VCaP (cell line): Measurements from ENCODE around the gene CSE1L.
"Not testable (repeated sequence)": the region's sequence is repeated elsewhere in the genome, so short reads cannot be mapped to it uniquely, and the experiment has no call there.

Source experiments
- H3K27ac ChIP-seq: fragments of 450-650 bp; 2 replicates; pipeline ENCODE4 v1.5.1; 2017
- CTCF ChIP-seq: fragments of 450-650 bp; conservative IDR thresholded peaks from 2 replicates; pipeline ENCODE4 v1.5.1; 2017; ENCODE audit warnings: mild to moderate bottlenecking, moderate library complexity

Gene CSE1L

DNA sequence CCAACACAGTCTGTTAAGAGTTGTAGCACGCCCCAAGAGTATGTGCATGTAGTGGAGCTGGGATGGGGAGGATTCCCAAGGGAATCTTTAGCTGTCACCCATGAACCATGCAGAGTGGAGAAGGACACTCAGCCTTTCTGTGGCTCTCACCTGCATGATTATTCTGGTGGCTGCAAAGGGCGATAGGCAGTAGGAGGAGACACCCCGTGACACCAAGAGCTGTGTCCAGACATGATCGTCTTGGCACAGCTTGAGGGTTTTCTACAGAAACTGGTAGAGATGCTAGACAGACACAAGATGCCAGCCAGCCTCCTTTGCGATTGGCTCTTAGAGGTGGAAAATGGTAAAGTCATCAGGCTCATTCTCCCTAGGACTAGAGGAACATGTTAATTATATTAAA, 3.1 kb upstream of the CSE1L start:
- H3K27ac ChIP-seq: no peak overlapping the region
- no peak for TF ChIP-seq CTCF

DNA sequence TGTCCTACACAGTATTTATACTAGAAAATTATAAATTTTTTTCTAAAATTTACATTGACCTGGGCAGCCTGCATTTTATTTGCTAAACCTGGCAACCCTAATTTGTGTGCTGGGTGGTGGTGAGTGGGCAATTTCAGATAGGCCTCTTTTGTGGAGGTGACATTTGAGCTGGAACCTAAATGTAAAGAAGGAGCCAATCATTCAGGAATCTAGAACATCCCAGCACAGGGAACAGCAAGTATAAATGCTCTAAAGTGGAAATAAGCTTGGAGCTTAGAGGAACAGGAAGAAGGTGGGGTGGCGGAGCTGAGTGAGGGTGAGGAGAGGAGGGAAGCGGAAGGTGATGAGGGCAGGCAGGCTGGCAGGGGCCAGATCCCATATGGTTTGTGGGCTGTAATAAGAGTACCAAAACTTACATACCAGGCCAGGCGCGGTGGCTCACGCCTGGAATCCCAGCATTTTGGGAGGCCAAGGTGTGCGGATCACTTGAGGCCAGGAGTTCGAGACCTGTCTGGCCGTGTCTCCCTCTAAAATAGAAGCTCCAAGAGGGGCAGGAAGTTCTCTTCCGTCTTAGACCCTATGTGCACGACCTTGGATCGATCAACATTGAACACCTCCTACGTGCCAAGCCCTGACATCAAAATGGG, 549 bp upstream of the CSE1L start:
- no peak for TF ChIP-seq CTCF
- peak overlapping the region; percentile 91 for H3K27ac ChIP-seq

- TF ChIP-seq CTCF: no peak
- no peak overlapping the region for H3K27ac ChIP-seq
Measured at GRCh38 chr20:49052334-49052733, 6.2 kb downstream of the CSE1L start.

DNA sequence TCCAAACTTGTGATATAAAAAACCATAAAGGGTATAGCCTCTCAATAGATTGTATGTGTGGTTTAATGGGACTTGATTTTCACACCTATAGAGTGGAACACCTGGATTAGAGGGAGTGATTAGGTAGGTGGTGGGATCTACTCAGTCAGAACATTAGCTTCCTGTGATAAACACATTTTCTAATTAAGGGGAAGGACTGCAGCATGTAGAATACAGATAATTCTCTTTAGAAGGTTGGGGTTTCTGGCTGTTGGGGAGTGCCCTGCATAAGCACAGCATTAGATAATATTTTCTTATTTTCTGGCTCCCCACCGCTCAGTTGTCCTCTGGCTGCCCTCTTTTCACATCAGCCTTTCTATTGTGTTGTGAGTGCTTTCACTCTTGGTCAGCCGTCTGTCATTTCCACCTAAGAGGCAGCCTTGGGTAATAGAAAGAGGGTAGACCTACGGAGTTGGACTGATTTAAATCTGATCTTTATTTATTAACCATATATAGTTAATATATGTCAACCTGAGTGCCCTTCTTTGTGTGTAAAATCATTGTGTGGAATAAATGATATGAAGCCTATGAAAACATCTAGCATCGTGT, 8.0 kb downstream of the CSE1L start:
- TF ChIP-seq CTCF: no peak
- H3K27ac ChIP-seq: no peak overlapping the region

GRCh38 chr20:49063279-49063678, 17.2 kb downstream of the CSE1L start:
- no peak for TF ChIP-seq CTCF
- H3K27ac ChIP-seq: no peak overlapping the region

DNA sequence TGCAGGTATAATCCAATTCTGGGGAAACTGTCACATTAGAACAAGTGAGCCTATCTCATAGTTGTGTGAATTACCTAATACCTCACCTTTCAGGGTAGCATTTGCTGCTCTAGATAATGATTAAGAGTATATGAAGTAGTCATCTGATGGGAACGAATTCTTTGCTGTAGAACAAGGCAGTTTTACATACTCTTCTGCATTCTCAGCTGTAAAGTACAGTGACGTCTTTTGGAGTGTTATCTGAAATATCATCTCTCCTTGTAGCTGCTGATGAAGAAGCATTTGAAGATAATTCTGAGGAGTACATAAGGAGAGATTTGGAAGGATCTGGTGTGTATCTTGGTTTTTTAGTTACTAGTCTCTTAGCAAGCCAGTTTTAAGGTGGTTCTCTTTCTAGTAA, 28.4 kb downstream of the CSE1L start:
- no peak overlapping the region for H3K27ac ChIP-seq

GRCh38 chr20:49078310-49078709, 32.2 kb downstream of the CSE1L start:
- no peak for TF ChIP-seq CTCF
- H3K27ac ChIP-seq: no peak overlapping the region

More for the DNA sequence above, 28.4 kb downstream of the CSE1L start:
- TF ChIP-seq CTCF: no peak

- H3K27ac ChIP-seq: not testable (repeated sequence)
Measured at GRCh38 chr20:49082295-49082694, 36.2 kb downstream of the CSE1L start.
